IPS DF 6.9 (cell line): ENCODE data around the gene PITPNC1.
"Not testable (repeated sequence)": the region's sequence is repeated elsewhere in the genome, so short reads cannot be mapped to it uniquely, and the experiment has no call there.

Experiments used
- DNase-seq: peaks from one replicate; pipeline ENCODE4 v3.0.0-alpha.2; 2013; ENCODE audit warnings: low read depth, low spot score
- H3K27ac ChIP-seq: one replicate; pipeline ENCODE4 v1.5.1; 2013; ENCODE audit warnings: low read length, control low read depth
- H3K27me3 ChIP-seq: 2 replicates; pipeline ENCODE4 v1.6.1; 2013; ENCODE audit warnings: mild to moderate bottlenecking, low read length; ENCODE audit not compliant: control insufficient read depth, insufficient read depth
- H3K36me3 ChIP-seq: 2 replicates; pipeline ENCODE4 v1.6.1; 2013; ENCODE audit warnings: low read length; ENCODE audit not compliant: control insufficient read depth, insufficient read depth
- H3K4me1 ChIP-seq: 2 replicates; pipeline ENCODE4 v1.6.1; 2013; ENCODE audit warnings: low read length; ENCODE audit not compliant: control insufficient read depth, insufficient read depth
- H3K4me3 ChIP-seq: 2 replicates; pipeline ENCODE4 v1.5.1; 2013; ENCODE audit warnings: mild to moderate bottlenecking, low read length
- H3K9me3 ChIP-seq: 2 replicates; pipeline ENCODE4 v1.6.1; 2013; ENCODE audit warnings: low read length, inconsistent platforms; ENCODE audit not compliant: control insufficient read depth, insufficient read depth
- WGBS: extraction: QIAGEN DNeasy Blood & Tissue Kit; methylation state at CpG from one replicate; pipeline ENCODE4 v1.1.7; 2013; ENCODE audit warnings: mixed read lengths, missing lambda C conversion rate; ENCODE audit not compliant: insufficient read length, insufficient coverage; 5-methylcytosine and 5-hydroxymethylcytosine counted together

Gene PITPNC1

DNA sequence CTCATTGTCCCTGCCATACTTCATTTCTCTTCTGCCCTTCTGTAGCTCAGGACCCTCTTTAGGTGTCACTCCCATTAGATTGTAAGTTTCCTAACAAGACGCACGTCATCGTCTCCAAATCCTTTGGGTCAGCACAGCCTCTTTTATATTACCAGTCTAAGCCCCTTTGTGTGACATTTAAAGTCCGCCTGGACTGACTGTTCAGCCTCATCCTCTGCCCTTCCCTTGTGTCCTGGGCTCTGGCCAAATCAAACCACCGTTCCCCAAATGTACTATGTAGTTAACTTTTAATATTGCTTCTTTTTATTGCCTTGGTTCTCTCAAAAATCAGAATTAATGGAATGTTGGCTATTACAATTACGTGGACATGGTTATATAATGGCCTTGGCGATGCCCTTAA, 38.2 kb downstream of the PITPNC1 start:
- no CpG with 5 or more reads among the region's 7 CpGs for WGBS

DNA sequence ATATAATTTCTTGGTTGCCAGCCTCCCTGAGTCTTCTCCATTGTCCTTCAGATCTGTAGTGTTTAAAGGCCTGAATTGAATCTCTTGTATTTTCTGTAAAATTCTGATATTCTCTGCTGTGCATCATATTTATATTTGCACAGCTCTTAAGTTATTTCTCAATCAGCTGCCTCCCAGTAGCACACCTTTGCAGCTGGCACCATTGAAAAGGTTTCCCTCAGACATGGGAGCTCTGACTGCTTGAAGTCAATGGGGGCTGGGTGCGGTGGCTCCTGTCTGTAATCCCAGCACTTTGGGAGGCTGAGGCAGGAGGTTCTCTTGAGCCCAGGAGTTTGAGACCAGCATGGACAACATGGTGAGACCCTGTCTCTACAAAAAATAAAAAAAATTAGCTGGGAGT, 40.4 kb downstream of the PITPNC1 start:
- no CpG with 5 or more reads among the region's 1 CpG for WGBS
- Histone ChIP-seq H3K27me3 (no peaks in the 10 kb centered on the region), H3K27ac (no peak overlapping the region), H3K4me3 (no peak overlapping the region), H3K9me3 (no peaks in the 10 kb centered on the region), H3K4me1 (no peaks in the 10 kb centered on the region), H3K36me3 (no peaks in the 10 kb centered on the region)
- no peak for DNase-seq

More for the DNA sequence above, 38.2 kb downstream of the PITPNC1 start:
- H3K27me3 ChIP-seq, result no peaks in the 10 kb centered on the region
- no peaks in the 10 kb centered on the region for H3K9me3 ChIP-seq
- no peak overlapping the region for H3K27ac ChIP-seq
- H3K4me3 ChIP-seq, result no peak overlapping the region
- DNase-seq, result no peak
- no peaks in the 10 kb centered on the region for H3K36me3 ChIP-seq
- no peaks in the 10 kb centered on the region for H3K4me1 ChIP-seq

DNA sequence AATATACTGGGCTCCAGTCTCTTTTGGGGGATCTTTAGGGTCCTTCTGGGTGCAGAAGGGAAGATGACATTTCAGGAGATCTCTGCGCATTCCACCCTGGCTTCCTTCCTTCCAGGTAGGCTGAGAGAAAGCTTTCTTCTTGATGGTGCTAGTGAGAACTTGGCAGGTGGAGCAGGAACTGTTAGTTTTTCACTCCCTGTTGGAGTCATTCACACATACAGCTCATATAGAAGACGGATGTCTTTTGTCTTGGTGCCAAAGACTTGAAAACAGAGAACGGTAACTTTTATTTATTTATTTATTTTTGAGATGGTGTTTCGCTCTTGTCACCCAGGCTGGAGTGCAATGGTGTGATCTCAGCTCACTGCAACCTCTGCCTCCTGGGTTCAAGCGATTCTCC, 43.9 kb downstream of the PITPNC1 start:
- Histone ChIP-seq H3K4me3 (no peak overlapping the region), H3K27me3 (no peaks in the 10 kb centered on the region), H3K4me1 (no peaks in the 10 kb centered on the region), H3K36me3 (no peaks in the 10 kb centered on the region), H3K9me3 (no peaks in the 10 kb centered on the region), H3K27ac (no peak overlapping the region)
- no peak for DNase-seq
- no CpG with 5 or more reads among the region's 5 CpGs for WGBS

DNA sequence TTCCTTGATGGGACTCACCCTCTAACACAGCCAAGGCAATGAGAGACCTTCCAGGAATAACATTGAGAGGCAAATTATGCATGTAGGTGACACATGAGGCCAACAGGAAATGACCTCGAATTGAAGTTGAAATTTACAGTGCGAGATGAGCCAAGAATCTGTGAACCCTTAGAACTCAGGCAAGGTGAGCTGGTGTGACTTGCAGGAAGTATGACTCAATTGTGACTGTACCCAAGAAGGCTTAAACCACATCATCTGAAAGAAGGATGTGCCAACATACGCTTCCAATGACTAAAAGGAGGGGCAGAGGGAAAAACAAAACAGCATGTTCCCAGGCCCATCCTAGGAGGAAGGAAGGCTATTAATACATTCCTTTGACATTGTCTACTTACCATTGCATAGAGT, 44.8 kb downstream of the PITPNC1 start:
- no peak overlapping the region for H3K27ac ChIP-seq
- no peak for DNase-seq
- no peaks in the 10 kb centered on the region for H3K36me3 ChIP-seq
- H3K27me3 ChIP-seq, result no peaks in the 10 kb centered on the region
- H3K4me3 ChIP-seq, result no peak overlapping the region
- H3K4me1 ChIP-seq, result no peaks in the 10 kb centered on the region
- no CpG with 5 or more reads among the region's 3 CpGs for WGBS
- no peaks in the 10 kb centered on the region for H3K9me3 ChIP-seq

DNA sequence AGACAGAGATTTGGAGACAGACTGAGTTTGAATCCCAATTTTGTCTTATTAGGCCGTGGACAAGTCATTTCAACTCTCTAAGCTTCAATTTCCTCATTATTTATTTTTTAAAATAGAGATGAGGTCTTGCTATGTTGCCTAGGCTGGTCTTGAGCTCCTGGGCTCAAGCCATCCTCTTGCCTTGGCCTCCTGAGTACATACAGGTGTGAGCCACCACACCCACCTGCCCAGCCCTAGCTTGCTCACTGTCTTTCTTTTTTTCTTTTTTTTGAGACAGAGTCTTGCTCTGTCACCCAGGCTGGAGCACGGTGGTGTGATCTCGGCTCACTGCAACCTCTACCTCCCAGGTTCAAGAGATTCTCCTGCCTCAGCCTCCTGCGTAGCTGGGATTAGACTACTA, 45.2 kb downstream of the PITPNC1 start:
- H3K27me3 ChIP-seq, H3K4me1 ChIP-seq, H3K36me3 ChIP-seq, H3K27ac ChIP-seq, H3K9me3 ChIP-seq, DNase-seq, H3K4me3 ChIP-seq: not testable (repeated sequence)
- no CpG with 5 or more reads among the region's 4 CpGs for WGBS

DNA sequence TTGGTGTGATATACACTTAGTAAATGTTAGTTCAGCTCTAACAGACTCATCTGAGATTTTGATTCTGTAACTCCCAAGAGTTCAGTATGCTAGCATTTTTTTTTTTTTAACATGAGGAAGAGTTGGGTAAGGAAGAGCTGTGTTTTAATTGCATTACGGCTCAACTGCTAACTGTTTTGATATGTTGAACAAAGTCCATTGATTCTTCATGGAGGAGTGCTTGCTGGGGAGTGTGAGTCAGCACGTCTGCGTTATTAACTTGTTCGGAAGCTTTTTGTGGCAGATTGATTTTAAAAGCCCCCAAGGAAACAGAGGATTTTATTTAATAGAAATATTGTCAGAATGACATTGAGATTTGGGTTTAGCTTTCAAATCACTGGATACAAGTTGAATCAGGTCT, 45.8 kb downstream of the PITPNC1 start:
- H3K27ac ChIP-seq, result no peak overlapping the region
- H3K4me1 ChIP-seq, result no peaks in the 10 kb centered on the region
- no peaks in the 10 kb centered on the region for H3K36me3 ChIP-seq
- no CpG with 5 or more reads among the region's 4 CpGs for WGBS
- H3K9me3 ChIP-seq, result no peaks in the 10 kb centered on the region
- H3K27me3 ChIP-seq, result no peaks in the 10 kb centered on the region
- DNase-seq, result no peak
- H3K4me3 ChIP-seq, result no peak overlapping the region

DNA sequence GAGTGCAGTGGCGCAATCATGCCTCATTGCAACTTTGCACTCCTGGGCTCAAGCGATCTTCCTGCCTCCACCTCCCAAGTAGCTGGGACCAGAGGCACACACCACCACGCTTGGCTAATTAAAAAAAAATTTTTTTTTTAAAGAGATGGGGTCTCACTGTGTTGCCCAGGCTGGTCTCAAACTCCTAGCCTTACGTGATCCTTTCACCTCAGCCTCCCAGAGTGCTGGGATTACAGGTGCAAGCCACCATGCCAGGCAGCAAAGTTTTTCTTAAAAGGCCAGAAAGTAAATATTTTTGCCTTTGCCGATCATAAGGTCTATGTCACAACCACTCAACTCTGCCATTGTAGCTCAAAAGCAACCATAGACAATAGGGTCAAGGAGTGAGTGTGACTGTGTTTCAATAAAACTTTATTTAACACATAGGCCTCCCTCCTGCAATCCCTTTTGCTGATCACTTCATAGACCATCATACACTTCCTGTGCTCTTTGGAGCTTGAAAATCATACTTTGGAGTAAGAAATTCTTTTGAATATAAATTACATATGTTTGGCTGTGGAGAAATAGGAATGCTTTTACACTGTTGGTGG, 48.6 kb downstream of the PITPNC1 start:
- no peak for DNase-seq
- no peak overlapping the region for H3K4me3 ChIP-seq
- H3K4me1 ChIP-seq, result no peaks in the 10 kb centered on the region
- no peaks in the 10 kb centered on the region for H3K36me3 ChIP-seq
- no CpG with 5 or more reads among the region's 5 CpGs for WGBS
- no peaks in the 10 kb centered on the region for H3K9me3 ChIP-seq
- H3K27ac ChIP-seq, result no peak overlapping the region
- no peaks in the 10 kb centered on the region for H3K27me3 ChIP-seq

DNA sequence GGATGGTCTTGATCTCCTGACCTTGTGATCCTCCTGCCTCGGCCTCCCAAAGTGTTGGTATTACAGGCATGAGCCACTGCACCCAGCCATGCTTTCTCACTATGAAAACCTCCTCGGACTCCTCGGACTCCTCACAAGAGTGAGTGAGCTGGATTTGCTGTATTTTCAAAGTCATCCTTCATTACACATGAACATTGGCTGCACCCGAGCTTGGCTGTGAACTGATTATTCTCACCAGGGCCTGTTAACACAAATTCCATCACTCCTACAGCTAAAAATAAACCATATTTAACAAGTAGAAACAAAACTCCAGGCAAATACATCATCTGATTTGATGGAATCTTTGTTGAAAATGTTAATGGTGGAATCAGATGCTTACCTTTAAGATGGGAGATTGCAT, 50.3 kb downstream of the PITPNC1 start:
- Histone ChIP-seq H3K36me3 (no peaks in the 10 kb centered on the region), H3K27me3 (no peaks in the 10 kb centered on the region), H3K4me1 (no peaks in the 10 kb centered on the region), H3K27ac (no peak overlapping the region), H3K4me3 (no peak overlapping the region), H3K9me3 (no peaks in the 10 kb centered on the region)
- no CpG with 5 or more reads among the region's 4 CpGs for WGBS
- DNase-seq, result no peak

DNA sequence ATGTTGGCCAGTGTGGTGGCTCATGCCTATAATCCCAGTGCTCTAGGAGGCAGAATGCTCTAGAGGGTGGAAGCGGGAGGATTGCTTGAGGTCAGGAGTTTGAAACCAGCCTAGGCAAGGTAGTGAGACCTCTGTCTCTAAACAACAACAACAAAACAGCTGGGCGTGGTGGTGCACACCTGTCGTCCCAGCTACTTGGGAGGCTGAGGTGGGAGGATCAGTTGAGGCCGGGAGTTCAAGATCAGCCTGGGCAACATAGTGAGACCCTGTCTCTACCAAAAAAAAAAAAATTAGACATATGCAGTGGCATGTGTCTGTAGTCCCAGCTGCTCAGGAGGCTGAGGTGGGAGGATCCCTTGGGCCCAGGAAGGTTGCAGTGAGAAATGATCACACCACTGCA, 53.4 kb downstream of the PITPNC1 start:
- not testable (repeated sequence) for H3K9me3 ChIP-seq, H3K4me1 ChIP-seq, H3K4me3 ChIP-seq, H3K36me3 ChIP-seq, H3K27me3 ChIP-seq, DNase-seq, H3K27ac ChIP-seq
- WGBS, result no CpG with 5 or more reads among the region's 4 CpGs

DNA sequence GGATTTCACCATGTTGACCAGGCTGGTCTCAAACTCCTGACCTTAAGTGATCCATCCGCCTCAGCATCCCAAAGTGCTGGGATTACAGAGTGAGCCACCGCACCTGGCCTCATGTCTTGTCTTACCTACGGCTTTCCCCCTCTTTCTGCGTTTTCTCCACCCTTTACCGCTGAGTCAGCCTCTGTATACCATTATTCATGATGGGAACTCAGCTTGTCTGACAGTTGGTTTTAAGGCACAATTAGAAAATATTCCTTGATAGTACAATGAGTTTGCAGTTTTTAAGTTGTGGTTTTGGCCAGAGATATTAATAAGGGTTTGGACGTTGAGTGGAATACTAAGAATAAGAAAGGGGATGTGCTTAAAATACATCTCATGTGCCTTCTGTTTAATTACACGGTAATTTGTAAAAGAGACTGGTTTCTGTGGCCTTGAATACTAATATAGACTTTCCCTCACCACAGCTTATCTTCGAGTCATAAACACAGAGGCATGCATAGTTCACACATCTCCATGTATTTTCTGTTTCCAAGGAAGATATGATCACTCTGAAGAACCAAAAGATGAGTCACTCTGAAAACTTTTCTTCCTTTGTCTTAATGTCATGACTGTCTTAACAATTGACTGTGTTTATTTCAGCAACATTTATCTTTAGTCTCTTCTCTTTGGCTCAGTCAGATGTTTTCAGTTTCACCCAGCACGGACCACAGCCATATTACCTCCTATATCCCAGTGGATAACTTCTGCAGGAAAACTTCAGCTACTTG, 54.4 kb downstream of the PITPNC1 start:
- H3K9me3 ChIP-seq, result no peaks in the 10 kb centered on the region
- H3K27ac ChIP-seq, result no peak overlapping the region
- H3K4me3 ChIP-seq, result no peak overlapping the region
- WGBS, result 100% methylated on average over 1 of the region's 9 CpGs
- no peak for DNase-seq
- no peaks in the 10 kb centered on the region for H3K36me3 ChIP-seq
- H3K27me3 ChIP-seq, result no peaks in the 10 kb centered on the region
- H3K4me1 ChIP-seq, result no peaks in the 10 kb centered on the region
